Trophoblast cell (in vitro differentiated cells and primary cell): ENCODE results near the gene APBA2.

ENCODE experiments used
- DNase-seq, 2 donors: peaks; one replicate each; pipeline ENCODE4 v3.0.0-alpha.2; 2016
- H2AFZ ChIP-seq: 2 replicates; pipeline ENCODE4 v1.6.1; 2013; ENCODE audit warnings: low read length, moderate library complexity, mild to moderate bottlenecking; ENCODE audit not compliant: insufficient read depth, poor library complexity
- H2AK5ac ChIP-seq: 2 replicates; pipeline ENCODE4 v1.6.1; 2013; ENCODE audit warnings: mild to moderate bottlenecking, low read length
- H2BK120ac ChIP-seq: 2 replicates; pipeline ENCODE4 v1.6.1; 2013; ENCODE audit warnings: low read length, mild to moderate bottlenecking, moderate library complexity; ENCODE audit not compliant: insufficient read depth, poor library complexity
- H2BK12ac ChIP-seq: 2 replicates; pipeline ENCODE4 v1.6.1; 2013; ENCODE audit warnings: mild to moderate bottlenecking, low read length, moderate library complexity
- H2BK5ac ChIP-seq: 2 replicates; pipeline ENCODE4 v1.6.1; 2013; ENCODE audit warnings: low read length, low read depth, moderate library complexity, mild to moderate bottlenecking; ENCODE audit not compliant: poor library complexity
- H3K14ac ChIP-seq: 2 replicates; pipeline ENCODE4 v1.6.1; 2013; ENCODE audit warnings: mild to moderate bottlenecking, low read length
- H3K18ac ChIP-seq: 2 replicates; pipeline ENCODE4 v1.6.1; 2013; ENCODE audit warnings: mild to moderate bottlenecking, low read length
- H3K23ac ChIP-seq: 2 replicates; pipeline ENCODE4 v1.6.1; 2013; ENCODE audit warnings: low read length
- H3K27ac ChIP-seq: 2 replicates; pipeline ENCODE4 v1.5.1; 2013; ENCODE audit warnings: low read depth, mild to moderate bottlenecking, inconsistent platforms, low read length, moderate library complexity
- H3K27me3 ChIP-seq: 2 replicates; pipeline ENCODE4 v1.6.1; 2013; ENCODE audit warnings: inconsistent platforms, mild to moderate bottlenecking, low read length, moderate library complexity; ENCODE audit not compliant: insufficient read depth
- H3K36me3 ChIP-seq, 2 experiments: 1 replicate in 1 of 2; 2 replicates in 1 of 2; pipeline ENCODE4 v1.6.1; 2013; ENCODE audit warnings: low read length in 2 of 2, mild to moderate bottlenecking in 2 of 2, moderate library complexity in 1 of 2; ENCODE audit not compliant: insufficient read depth in 2 of 2, control insufficient read depth in 1 of 2
- H3K4ac ChIP-seq: 2 replicates; pipeline ENCODE4 v1.6.1; 2013; ENCODE audit warnings: low read depth, mild to moderate bottlenecking, low read length, moderate library complexity
- H3K4me1 ChIP-seq, 2 experiments: 1 replicate in 1 of 2; 2 replicates in 1 of 2; pipeline ENCODE4 v1.6.1; 2013; ENCODE audit warnings: low read length in 2 of 2, mild to moderate bottlenecking in 2 of 2, moderate library complexity in 1 of 2; ENCODE audit not compliant: insufficient read depth in 2 of 2, control insufficient read depth in 1 of 2
- H3K4me2 ChIP-seq: 2 replicates; pipeline ENCODE4 v1.6.1; 2013; ENCODE audit warnings: inconsistent platforms, mild to moderate bottlenecking, low read length, moderate library complexity
- H3K4me3 ChIP-seq: 2 replicates; pipeline ENCODE4 v1.5.1; 2013; ENCODE audit warnings: mild to moderate bottlenecking, low read depth, low read length, inconsistent platforms
- H3K79me1 ChIP-seq: one replicate; pipeline ENCODE4 v1.6.1; 2013; ENCODE audit warnings: low read length
- H3K79me2 ChIP-seq: 2 replicates; pipeline ENCODE4 v1.6.1; 2013; ENCODE audit warnings: low read length, mild to moderate bottlenecking; ENCODE audit not compliant: control insufficient read depth, insufficient read depth, poor library complexity
- H3K9ac ChIP-seq: 2 replicates; pipeline ENCODE4 v1.6.1; 2013; ENCODE audit warnings: mild to moderate bottlenecking, low read length
- H3K9me3 ChIP-seq: 2 replicates; pipeline ENCODE4 v1.6.1; 2013; ENCODE audit warnings: low read depth, mild to moderate bottlenecking, control low read depth, inconsistent platforms, low read length; ENCODE audit not compliant: insufficient read depth
- H4K12ac ChIP-seq: 2 replicates; pipeline ENCODE4 v1.6.1; 2013; ENCODE audit warnings: low read depth, mild to moderate bottlenecking, low read length, moderate library complexity
- H4K8ac ChIP-seq: 2 replicates; pipeline ENCODE4 v1.6.1; 2013; ENCODE audit warnings: low read depth, mild to moderate bottlenecking, low read length, moderate library complexity
- H4K91ac ChIP-seq: one replicate; pipeline ENCODE4 v1.6.1; 2013; ENCODE audit warnings: low read depth, mild to moderate bottlenecking, low read length, moderate library complexity
- WGBS: extraction: QIAGEN DNeasy Blood & Tissue Kit; methylation state at CpG from one replicate; pipeline ENCODE4 v1.1.7; 2013; ENCODE audit warnings: missing lambda C conversion rate; ENCODE audit not compliant: insufficient read length, insufficient coverage; ENCODE audit errors: extremely low coverage; 5-methylcytosine and 5-hydroxymethylcytosine counted together

Gene APBA2

DNA sequence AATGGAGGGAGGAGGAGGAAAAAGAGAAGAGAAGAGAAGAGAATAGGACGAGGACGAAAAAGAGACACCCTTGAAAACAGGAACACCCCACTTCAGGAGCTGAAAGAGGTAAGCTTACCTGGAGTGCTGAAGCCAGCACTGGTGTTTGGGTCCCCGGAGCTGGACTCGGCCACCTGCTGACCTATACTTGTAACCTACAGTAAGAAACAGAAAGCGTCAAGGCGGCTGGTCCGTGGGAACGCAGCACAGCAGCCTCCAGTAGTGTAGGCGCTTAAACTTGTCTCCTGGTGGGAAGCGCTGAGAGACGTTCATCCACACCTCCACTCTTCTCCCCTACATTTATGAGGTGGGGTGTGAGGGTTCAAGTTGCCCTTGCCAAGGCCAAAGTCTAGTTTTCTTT, 242.9 kb downstream of the APBA2 start:
- Histone ChIP-seq H3K4me1 (peaks cover 0 to 8% of the 10 kb centered on the region in 2 experiments), H2AK5ac (no peak overlapping the region), H2BK5ac (no peak overlapping the region), H4K12ac (no peak overlapping the region), H4K91ac (no peak overlapping the region), H2BK120ac (no peak overlapping the region), H3K9me3 (no peaks in the 10 kb centered on the region), H3K4me3 (no peak overlapping the region), H3K79me2 (no peaks in the 10 kb centered on the region), H3K4me2 (no peak overlapping the region), H3K27me3 (no peaks in the 10 kb centered on the region), H4K8ac (no peak overlapping the region), H3K27ac (no peak overlapping the region), H3K14ac (no peak overlapping the region), H3K18ac (no peak overlapping the region), H3K4ac (no peak overlapping the region), H3K79me1 (no peaks in the 10 kb centered on the region), H3K23ac (no peak overlapping the region), H2AFZ (no peak overlapping the region), H2BK12ac (no peak overlapping the region), H3K9ac (no peak overlapping the region), H3K36me3 (no peaks in the 10 kb centered on the region)
- WGBS, result no CpG with 5 or more reads among the region's 11 CpGs
- no peak for DNase-seq

- Histone ChIP-seq H2BK120ac (no peak overlapping the region), H3K79me2 (no peaks in the 10 kb centered on the region), H4K12ac (no peak overlapping the region), H3K9me3 (no peaks in the 10 kb centered on the region), H3K4me1 (peaks cover 0 to 6% of the 10 kb centered on the region in 2 experiments), H3K27me3 (no peaks in the 10 kb centered on the region), H4K91ac (no peak overlapping the region), H3K79me1 (no peaks in the 10 kb centered on the region), H3K36me3 (no peaks in the 10 kb centered on the region), H3K18ac (no peak overlapping the region), H2BK5ac (no peak overlapping the region), H3K4me2 (no peak overlapping the region), H4K8ac (no peak overlapping the region), H3K27ac (no peak overlapping the region), H3K4me3 (no peak overlapping the region), H2AFZ (no peak overlapping the region), H2BK12ac (no peak overlapping the region), H3K4ac (no peak overlapping the region), H3K23ac (no peak overlapping the region), H3K9ac (no peak overlapping the region), H2AK5ac (no peak overlapping the region), H3K14ac (no peak overlapping the region)
- DNase-seq, result no peak
- no CpG with 5 or more reads among the region's 10 CpGs for WGBS
Observed at GRCh38 chr15:29129221-29129620, 243.4 kb downstream of the APBA2 start.

DNA sequence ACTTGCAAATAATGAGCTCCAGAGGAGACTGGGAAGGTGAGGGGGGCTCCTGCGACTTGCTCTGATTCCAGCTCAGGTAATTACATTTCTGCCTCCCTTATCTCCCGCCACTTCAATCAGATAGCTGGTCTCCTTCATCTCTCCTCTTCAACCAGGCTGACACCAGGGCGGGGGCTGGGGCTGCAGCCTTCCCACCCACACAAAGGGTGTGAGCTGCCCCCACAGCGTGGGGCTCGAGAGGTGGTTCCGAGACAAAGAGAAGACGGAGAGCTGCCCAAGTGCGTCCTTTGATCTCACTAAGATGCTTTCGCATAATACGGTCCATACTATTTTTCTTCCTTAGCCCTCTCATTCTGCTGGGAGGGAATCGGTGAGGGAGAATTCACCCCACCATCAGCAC, 244.2 kb downstream of the APBA2 start:
- H3K4me2 ChIP-seq, result no peak overlapping the region
- no peak overlapping the region for H4K91ac ChIP-seq
- no peak overlapping the region for H2AK5ac ChIP-seq
- peaks cover 0 to under 1% of the 10 kb centered on the region in 2 experiments for H3K4me1 ChIP-seq
- no peak overlapping the region for H2AFZ ChIP-seq
- H3K36me3 ChIP-seq, result no peaks in the 10 kb centered on the region
- no peak overlapping the region for H2BK5ac ChIP-seq
- H3K14ac ChIP-seq, result no peak overlapping the region
- H3K4me3 ChIP-seq, result no peak overlapping the region
- no peak overlapping the region for H4K12ac ChIP-seq
- no peak overlapping the region for H2BK12ac ChIP-seq
- no peaks in the 10 kb centered on the region for H3K9me3 ChIP-seq
- H3K23ac ChIP-seq, result no peak overlapping the region
- H3K9ac ChIP-seq, result no peak overlapping the region
- H3K4ac ChIP-seq, result no peak overlapping the region
- WGBS, result no CpG with 5 or more reads among the region's 11 CpGs
- H2BK120ac ChIP-seq, result no peak overlapping the region
- no peak for DNase-seq
- no peaks in the 10 kb centered on the region for H3K27me3 ChIP-seq
- no peak overlapping the region for H3K27ac ChIP-seq
- no peak overlapping the region for H3K18ac ChIP-seq
- no peaks in the 10 kb centered on the region for H3K79me2 ChIP-seq
- H4K8ac ChIP-seq, result no peak overlapping the region
- no peaks in the 10 kb centered on the region for H3K79me1 ChIP-seq

DNA sequence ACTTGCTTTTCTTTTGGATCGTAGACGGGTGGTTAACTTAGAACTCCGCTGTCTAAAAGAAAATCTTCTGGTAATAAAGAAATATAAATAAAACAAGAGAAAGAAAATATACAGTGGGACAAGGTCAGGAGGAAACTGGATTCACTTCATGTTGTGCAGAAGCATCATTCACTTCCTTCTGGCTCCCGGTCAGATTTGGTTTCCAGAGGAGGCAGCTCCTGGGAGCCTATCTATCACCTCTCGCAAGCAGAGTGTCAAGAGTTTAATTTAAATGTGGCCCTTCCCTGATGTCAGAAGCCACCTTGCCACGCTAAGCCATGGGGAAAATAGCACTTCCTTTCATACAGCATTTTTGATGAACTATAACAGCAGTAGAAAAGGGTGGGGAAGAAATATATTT, 244.7 kb downstream of the APBA2 start:
- H3K18ac ChIP-seq, result no peak overlapping the region
- no peak overlapping the region for H3K14ac ChIP-seq
- no CpG with 5 or more reads among the region's 6 CpGs for WGBS
- no peak overlapping the region for H2BK120ac ChIP-seq
- no peaks in the 10 kb centered on the region for H3K9me3 ChIP-seq
- no peak for DNase-seq
- no peak overlapping the region for H3K27ac ChIP-seq
- H3K4me1 ChIP-seq, result no peaks in the 10 kb centered on the region
- no peak overlapping the region for H3K9ac ChIP-seq
- H3K79me1 ChIP-seq, result no peaks in the 10 kb centered on the region
- H2BK5ac ChIP-seq, result no peak overlapping the region
- no peak overlapping the region for H3K23ac ChIP-seq
- H4K91ac ChIP-seq, result no peak overlapping the region
- H3K4me3 ChIP-seq, result no peak overlapping the region
- H2AK5ac ChIP-seq, result no peak overlapping the region
- H3K4ac ChIP-seq, result no peak overlapping the region
- H3K27me3 ChIP-seq, result no peaks in the 10 kb centered on the region
- H2BK12ac ChIP-seq, result no peak overlapping the region
- H4K8ac ChIP-seq, result no peak overlapping the region
- no peak overlapping the region for H2AFZ ChIP-seq
- H3K36me3 ChIP-seq, result no peaks in the 10 kb centered on the region
- H4K12ac ChIP-seq, result no peak overlapping the region
- H3K4me2 ChIP-seq, result no peak overlapping the region
- no peaks in the 10 kb centered on the region for H3K79me2 ChIP-seq
